IPS-20b (cell line): Measurements from ENCODE around the gene NAP1L4.
A peak's percentile ranks its signal among the peaks of the same experiment; 100 is the strongest.

ENCODE experiments used
- H3K27ac ChIP-seq: one replicate; pipeline ENCODE4 v1.5.1; 2013; ENCODE audit warnings: low read length
- H3K27me3 ChIP-seq: 2 replicates; pipeline ENCODE4 v1.6.1; 2013; ENCODE audit warnings: mild to moderate bottlenecking, low read length, inconsistent platforms; ENCODE audit not compliant: insufficient read depth
- H3K36me3 ChIP-seq: 2 replicates; pipeline ENCODE4 v1.6.1; 2013; ENCODE audit warnings: low read depth, mild to moderate bottlenecking, inconsistent platforms, low read length, moderate library complexity; ENCODE audit not compliant: insufficient read depth
- H3K4me1 ChIP-seq: 2 replicates; pipeline ENCODE4 v1.6.1; 2013; ENCODE audit warnings: mild to moderate bottlenecking, control low read depth, inconsistent platforms, low read length, moderate library complexity; ENCODE audit not compliant: insufficient read depth
- H3K4me3 ChIP-seq: 2 replicates; pipeline ENCODE4 v1.5.1; 2013; ENCODE audit warnings: mild to moderate bottlenecking, low read length, inconsistent platforms
- H3K9ac ChIP-seq: 2 replicates; pipeline ENCODE4 v1.6.1; 2013; ENCODE audit warnings: low read depth, mild to moderate bottlenecking, inconsistent platforms, low read length, moderate library complexity
- H3K9me3 ChIP-seq: 2 replicates; pipeline ENCODE4 v1.6.1; 2013; ENCODE audit warnings: mild to moderate bottlenecking, low read depth, low read length, inconsistent platforms; ENCODE audit not compliant: insufficient read depth

The NAP1L4 gene

DNA sequence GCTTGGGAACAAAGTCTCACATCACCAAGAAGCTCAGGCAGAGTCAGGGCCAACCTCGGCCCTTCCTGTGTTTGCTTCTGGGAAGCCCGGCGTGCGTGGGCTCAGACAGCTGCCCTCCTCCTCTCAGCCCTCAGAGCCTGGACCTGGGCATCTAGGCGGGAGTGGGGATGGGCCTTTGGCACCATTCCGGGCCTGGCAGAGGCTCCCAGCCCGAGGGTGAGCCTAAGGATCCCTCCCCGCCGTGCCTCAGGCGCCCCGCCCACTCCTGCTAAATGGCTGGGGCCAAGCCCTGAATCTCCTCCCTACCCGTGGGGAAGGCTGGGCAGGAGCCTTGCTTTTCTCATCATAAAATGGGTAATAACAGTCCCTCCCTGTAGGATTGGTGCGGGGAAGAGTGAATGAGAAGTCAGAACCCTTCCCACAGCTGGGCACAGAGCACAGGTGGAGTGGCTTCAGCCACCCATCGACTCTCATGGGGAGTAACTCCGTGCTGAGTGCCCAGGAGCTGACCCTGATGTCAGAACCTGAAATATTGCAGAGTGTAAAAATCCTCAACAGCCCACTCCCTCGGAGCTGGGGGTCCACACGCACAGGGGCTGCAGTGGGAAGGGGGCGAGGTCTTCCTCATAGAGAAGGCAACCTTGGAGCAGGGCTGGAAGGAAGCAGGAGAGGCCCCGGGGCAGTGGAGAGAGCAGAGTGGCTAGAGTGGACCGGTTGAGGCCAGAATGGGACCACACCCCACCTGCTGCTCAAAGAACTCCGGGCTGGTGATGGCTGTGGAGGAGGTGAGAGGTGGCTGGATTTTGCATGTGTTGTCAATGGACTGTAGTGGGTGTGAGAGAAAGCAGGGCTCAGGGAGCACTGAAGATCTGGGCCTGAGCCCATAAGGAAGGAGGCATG lies 87.7 kb downstream of the NAP1L4 start:
- H3K27me3 ChIP-seq: peaks cover 28% of the 10 kb centered on the region
- no peaks in the 10 kb centered on the region for H3K36me3 ChIP-seq
- H3K9ac ChIP-seq: no peak overlapping the region
- H3K4me3 ChIP-seq: no peak overlapping the region
- no peak overlapping the region for H3K27ac ChIP-seq
- peaks cover 10% of the 10 kb centered on the region for H3K4me1 ChIP-seq
- H3K9me3 ChIP-seq: no peaks in the 10 kb centered on the region

DNA sequence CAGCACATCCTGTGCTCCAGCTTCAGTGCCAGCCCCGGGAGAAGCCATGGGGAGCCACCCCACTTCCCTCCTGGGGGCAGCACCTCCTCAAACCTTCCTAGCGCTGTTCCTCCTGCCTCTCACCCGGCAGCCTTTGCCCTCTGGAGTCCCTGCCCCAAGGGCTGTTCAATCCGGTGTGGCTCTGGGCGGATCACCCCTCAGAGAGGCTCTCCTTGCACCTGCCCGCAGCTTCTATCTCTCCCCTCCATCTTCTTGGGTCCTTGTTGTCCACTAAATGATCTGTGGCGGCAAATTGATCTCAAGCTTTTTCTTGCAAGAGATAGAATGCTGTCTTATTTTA lies 88.5 kb downstream of the NAP1L4 start:
- Histone ChIP-seq H3K9me3 (no peaks in the 10 kb centered on the region), H3K4me1 (peaks cover 10% of the 10 kb centered on the region), H3K36me3 (no peaks in the 10 kb centered on the region), H3K4me3 (no peak overlapping the region), H3K9ac (no peak overlapping the region), H3K27me3 (peaks cover 36% of the 10 kb centered on the region), H3K27ac (no peak overlapping the region)

DNA sequence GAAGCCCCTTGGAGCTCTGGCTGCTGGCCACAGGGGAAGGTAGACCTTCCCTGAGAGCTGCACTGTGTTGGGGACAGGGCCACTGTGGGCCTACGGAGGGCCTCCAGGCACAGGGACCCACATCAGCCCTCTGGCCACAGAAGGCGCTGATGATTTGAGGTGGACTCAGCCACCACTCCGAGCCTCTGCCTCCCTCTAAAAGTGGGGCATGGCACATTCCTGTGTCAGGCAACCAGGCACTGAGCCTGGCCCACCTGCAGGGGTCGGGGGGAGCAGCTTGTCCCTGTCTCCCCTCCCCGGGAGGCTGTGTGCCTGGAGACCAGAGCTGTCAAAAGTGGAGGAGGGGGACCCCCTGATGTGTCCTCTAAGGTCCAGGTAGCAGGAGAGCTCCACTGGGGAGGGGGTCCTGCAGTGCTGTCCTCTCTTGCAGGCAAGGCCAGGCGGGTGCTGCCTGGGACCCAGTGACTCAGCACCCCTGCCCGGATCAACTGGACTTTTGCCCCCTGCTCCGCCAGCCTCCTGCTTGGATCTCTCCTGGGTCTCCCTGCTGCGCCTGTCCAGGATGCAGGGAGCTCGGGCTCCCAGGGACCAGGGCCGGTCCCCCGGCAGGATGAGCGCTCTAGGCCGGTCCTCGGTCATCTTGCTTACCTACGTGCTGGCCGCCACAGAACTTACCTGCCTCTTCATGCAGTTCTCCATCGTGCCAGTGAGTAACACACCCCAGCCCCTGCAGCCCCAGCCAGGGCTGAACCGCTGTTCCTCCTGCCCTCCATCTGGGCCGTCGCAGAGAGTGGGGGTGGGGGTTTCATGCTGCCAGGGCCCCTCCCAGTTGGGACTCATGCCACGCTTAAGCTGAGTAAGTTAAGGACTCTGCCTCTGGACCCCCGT lies 89.1 kb downstream of the NAP1L4 start:
- Histone ChIP-seq H3K36me3 (no peaks in the 10 kb centered on the region), H3K4me3 (peak overlapping the region; percentile 74), H3K9ac (peak overlapping the region; percentile 53), H3K27ac (no peak overlapping the region), H3K9me3 (no peaks in the 10 kb centered on the region), H3K27me3 (peaks cover 37% of the 10 kb centered on the region), H3K4me1 (peaks cover 10% of the 10 kb centered on the region)

DNA sequence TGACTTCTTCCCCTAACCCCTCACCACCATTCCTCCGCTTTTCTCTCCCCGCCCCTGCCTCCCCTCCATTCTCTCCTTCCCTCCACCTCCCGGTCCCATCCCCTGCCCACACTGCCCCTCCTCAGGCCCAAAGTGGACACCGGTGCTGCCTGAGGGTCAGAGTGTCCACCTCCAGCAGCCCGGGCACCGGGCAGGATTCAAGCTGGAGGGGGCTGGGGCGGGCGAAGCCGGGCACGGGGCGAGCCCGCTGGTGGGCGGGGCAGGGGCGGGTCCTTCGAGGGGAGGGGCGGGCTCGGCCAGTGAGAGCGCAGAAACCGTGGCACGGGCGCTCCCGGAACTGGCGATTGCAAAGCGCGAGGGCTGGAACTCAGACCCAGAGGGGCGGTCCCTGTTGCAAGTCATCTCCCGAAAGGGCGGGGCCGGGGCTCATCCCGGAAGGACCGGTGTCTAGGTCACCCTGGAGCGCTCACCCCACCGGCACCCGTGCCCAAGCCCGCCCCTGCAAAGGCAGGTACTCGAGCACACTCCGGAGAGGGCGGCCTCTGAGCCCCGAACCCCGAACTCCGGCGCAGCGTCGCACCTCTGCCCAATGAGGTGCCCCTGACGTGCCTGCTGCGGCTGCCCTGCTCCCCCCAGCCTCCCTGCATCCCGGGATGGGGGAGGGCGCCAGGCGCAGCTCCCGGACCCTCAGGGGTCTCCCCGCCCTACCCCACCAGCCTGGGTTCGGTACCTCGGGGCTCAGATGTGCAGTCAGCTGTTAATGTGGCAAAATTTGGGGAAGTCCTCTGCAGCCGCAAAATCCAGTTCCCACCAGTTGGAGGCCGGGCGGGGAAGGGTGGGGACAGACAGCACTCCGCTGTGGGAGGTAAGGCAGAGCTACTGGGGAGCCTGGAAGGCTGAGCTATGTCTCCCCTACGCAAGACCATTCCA lies 90.0 kb downstream of the NAP1L4 start:
- Histone ChIP-seq H3K9ac (peak overlapping the region; percentile 67), H3K27me3 (peaks cover 37% of the 10 kb centered on the region), H3K4me1 (peaks cover 10% of the 10 kb centered on the region), H3K4me3 (peak overlapping the region; percentile 74), H3K36me3 (no peaks in the 10 kb centered on the region), H3K9me3 (no peaks in the 10 kb centered on the region), H3K27ac (peak overlapping the region; percentile 39)

DNA sequence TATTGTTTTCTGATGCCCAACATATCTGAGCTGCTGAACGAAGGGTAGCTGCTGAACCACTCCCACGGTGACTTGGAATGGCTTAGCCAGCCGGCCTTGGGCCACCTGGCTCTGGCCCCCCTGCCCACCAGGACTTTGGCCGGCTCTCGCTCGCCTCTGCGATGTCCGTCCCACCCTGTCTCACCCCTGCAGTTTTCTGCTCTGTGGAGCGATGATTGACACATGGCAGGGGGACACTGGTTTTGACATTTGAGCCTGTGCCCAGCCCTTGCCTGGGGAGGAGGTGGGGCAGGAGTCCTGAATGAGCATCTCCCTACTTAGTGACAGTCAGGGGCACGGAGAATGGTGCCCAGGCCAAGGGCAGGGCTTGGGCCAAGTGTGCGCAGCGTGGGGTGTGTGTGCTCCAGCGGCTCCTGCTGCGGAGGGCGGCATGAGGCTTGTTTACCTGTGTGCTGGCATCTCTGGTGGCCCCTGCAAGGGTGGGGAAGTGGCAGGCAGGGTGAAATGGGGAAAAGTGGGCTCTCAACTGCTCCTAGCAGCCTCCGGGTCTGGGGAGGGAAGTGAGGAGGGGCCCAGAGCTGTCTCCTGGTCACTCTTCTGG lies 90.8 kb downstream of the NAP1L4 start:
- peaks cover 39% of the 10 kb centered on the region for H3K27me3 ChIP-seq
- peak overlapping the region; percentile 67; the same call in 1 of the 2 replicates for H3K9ac ChIP-seq
- H3K9me3 ChIP-seq: no peaks in the 10 kb centered on the region
- H3K4me3 ChIP-seq: peak overlapping the region; percentile 74
- H3K4me1 ChIP-seq: peaks cover 10% of the 10 kb centered on the region
- no peaks in the 10 kb centered on the region for H3K36me3 ChIP-seq
- H3K27ac ChIP-seq: no peak overlapping the region

DNA sequence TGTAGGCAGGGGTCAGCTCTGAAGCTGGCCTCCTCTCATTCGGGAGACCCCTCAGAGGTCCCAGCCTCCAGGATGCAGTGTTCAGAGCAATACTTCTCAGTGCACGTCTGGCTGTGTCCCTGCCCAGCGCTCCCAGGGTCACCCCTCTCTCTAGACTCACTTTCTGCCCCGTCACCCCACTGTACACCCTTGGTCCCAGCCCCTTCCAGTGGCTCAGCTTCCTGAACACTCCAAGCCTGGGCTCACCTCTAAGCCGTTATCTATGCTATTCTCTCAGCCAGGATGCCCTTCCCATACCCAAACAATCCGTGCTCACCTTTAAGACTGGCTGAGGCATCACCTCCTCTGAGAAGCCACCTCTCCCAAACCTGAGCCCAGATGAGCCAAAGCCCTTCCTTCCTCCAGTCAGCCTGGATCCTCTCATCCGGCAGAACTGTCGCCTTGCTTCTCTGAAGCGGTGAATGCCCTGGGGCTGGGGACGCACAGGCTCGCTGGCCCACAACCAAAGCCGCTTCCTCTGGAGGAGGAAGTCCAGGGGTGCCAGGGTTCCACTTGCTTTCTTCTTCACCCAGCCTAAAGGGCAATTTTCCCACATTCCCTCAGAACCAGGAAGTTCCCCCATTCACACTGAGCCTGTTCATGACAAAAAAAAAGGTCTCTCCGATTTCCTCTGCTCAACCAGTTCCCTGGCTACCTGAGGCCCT lies 92.9 kb downstream of the NAP1L4 start:
- Histone ChIP-seq H3K9ac (no peak overlapping the region), H3K27ac (no peak overlapping the region)

DNA sequence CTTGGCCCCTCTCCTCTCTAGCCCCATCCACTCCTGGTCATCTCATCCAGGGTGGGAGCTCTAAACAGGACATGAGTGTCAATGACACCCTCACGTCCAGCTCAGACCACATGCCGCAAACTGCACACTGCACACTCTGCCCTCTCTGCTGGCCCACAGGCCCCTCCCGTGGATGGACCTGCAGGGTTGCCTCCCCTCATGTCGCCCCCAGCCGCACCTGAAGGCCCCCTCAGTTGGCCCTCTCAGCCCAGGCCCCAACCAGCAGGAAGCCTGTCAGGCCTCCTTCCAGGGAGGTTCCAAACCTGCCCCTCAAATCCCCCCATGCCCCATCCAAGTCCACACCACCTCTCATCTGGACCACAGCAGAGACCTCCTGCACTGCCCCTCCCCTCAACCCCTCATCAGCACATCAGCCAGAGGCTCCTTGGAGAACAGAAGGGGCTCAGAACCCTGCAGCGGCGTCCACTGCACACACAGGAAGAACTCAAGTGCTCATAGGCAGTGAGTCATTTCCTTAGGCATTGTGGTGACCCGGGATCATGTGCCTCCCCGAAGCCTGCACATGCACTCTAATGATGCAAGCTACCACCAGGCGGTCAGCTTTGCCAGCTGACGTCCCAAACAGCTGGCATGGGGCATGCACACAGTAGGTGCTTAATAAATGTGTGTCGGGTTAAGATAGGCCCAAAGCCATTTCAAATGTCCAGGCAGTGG lies 93.6 kb downstream of the NAP1L4 start:
- H3K4me1 ChIP-seq: peaks cover 10% of the 10 kb centered on the region
- H3K9me3 ChIP-seq: no peaks in the 10 kb centered on the region
- H3K36me3 ChIP-seq: no peaks in the 10 kb centered on the region
- H3K27ac ChIP-seq: no peak overlapping the region
- no peak overlapping the region for H3K9ac ChIP-seq
- H3K27me3 ChIP-seq: peaks cover 41% of the 10 kb centered on the region
- H3K4me3 ChIP-seq: no peak overlapping the region

More for the DNA sequence above, 92.9 kb downstream of the NAP1L4 start:
- Histone ChIP-seq H3K27me3 (peaks cover 42% of the 10 kb centered on the region), H3K4me1 (peaks cover 10% of the 10 kb centered on the region), H3K36me3 (no peaks in the 10 kb centered on the region), H3K9me3 (no peaks in the 10 kb centered on the region), H3K4me3 (no peak overlapping the region)

DNA sequence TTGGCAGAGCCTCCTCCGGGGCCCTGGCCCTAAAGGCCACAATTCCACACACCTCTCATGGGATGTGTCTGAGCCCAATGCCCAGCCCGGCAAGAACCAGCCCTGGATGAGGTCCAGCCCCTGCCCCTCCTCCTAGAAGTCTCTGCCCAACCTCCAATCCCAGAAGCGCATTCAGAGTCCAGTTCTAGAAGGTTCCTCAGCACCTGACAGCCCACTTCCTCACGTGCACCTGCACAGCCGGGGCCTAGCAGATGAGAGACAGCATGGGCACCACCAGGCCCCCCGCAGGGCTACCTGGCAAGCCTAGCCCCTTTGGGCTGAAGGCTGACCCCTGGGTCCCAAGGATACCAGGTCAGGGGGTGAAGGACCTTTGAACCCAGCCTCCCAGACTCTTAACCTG lies 95.1 kb downstream of the NAP1L4 start:
- H3K27me3 ChIP-seq: peaks cover 32% of the 10 kb centered on the region
- H3K4me1 ChIP-seq: peaks cover 6% of the 10 kb centered on the region; the same call in 1 of the 2 replicates
- H3K27ac ChIP-seq: no peak overlapping the region
- H3K4me3 ChIP-seq: no peak overlapping the region
- H3K9me3 ChIP-seq: no peaks in the 10 kb centered on the region
- H3K36me3 ChIP-seq: no peaks in the 10 kb centered on the region
- H3K9ac ChIP-seq: no peak overlapping the region

DNA sequence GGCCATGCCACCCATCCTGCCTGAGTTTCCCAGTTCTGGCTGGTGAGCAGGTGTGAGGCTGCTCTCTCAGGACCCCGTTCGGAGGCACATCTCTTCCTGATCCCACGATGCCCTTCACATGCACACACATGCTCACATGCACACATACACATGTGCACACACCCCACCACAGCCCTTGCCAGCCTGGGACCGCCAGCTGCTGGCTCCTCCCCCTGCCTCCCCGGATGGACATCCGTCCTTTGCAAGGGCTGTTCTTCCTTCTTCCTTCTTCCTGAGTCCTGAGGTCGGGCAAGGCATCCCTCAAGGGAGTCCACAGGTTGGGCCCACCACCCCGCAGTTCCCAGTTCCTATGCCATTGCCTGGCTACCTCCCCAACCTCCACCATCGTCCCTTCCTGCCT lies 96.1 kb downstream of the NAP1L4 start:
- Histone ChIP-seq H3K27me3 (peaks cover 26% of the 10 kb centered on the region), H3K4me1 (peaks cover 8% of the 10 kb centered on the region; the same call in 1 of the 2 replicates), H3K9me3 (no peaks in the 10 kb centered on the region), H3K36me3 (no peaks in the 10 kb centered on the region), H3K9ac (no peak overlapping the region), H3K4me3 (no peak overlapping the region), H3K27ac (no peak overlapping the region)
